Adrenal gland (tissue), 12 donors: ENCODE data around the gene CRACR2A. TPM values are rescaled to one million over a fixed set of nuclear protein-coding genes. Genes with fewer than 3 reads are reported as not detected.

Experiments used
- DNase-seq, 7 donors: peaks; one replicate each; pipeline ENCODE4 v3.0.0-alpha.2; 2019 to 2020
- H3K27ac ChIP-seq, 5 donors: fragments of 200-600 bp; sonication (generic) in 4 of 5; 1 replicate in 3 of 5; 2 replicates in 2 of 5; pipeline versions ENCODE4 v1.5.1 to v1.8.0; 2016 to 2020; ENCODE audit warnings: mild to moderate bottlenecking in 1 of 5
- H3K27me3 ChIP-seq: fragments of 200-600 bp; 2 replicates; pipeline ENCODE4 v1.8.0; 2021
- H3K36me3 ChIP-seq, 2 donors: fragments of 200-600 bp; replicated peaks in 1 of 2; 1 replicate in 1 of 2; 2 replicates in 1 of 2; pipeline versions ENCODE4 v1.5.1 to v1.8.0; 2018 to 2022
- H3K4me1 ChIP-seq, 2 donors: fragments of 200-600 bp; replicated peaks in 1 of 2; 1 replicate in 1 of 2; 2 replicates in 1 of 2; pipeline versions ENCODE4 v1.5.1 to v1.8.0; 2018 to 2021
- H3K4me3 ChIP-seq, 4 donors: fragments of 200-600 bp; sonication (generic) in 3 of 4; one replicate each; pipeline ENCODE4 v1.5.1; 2016 to 2018
- H3K9me3 ChIP-seq, 3 donors: fragments of 200-600 bp; sonication (generic) in 1 of 3; replicated peaks in 1 of 3; 1 replicate in 2 of 3; 2 replicates in 1 of 3; pipeline versions ENCODE4 v1.5.1 to v1.8.0; 2016 to 2021
- CTCF ChIP-seq, 6 experiments: fragments of 450-650 bp in 4 of 6; fragments of 200-600 bp in 2 of 6; sonication (generic) in 1 of 6; IDR thresholded peaks; 1 replicate in 5 of 6; 2 replicates in 1 of 6; pipeline versions ENCODE4 v1.5.1 to v1.8.0; 2016 to 2021; ENCODE audit warnings: antibody characterized with exemption in 6 of 6, mild to moderate bottlenecking in 2 of 6, moderate library complexity in 1 of 6
- POLR2A ChIP-seq, 2 donors: fragments of 450-650 bp; IDR thresholded peaks; one replicate each; pipeline ENCODE4 v1.6.1; 2017; ENCODE audit warnings: antibody characterized with exemption in 2 of 2, mild to moderate bottlenecking in 2 of 2, moderate library complexity in 1 of 2
- WGBS, 4 donors: extraction: QIAGEN DNeasy Blood & Tissue Kit in 2 of 4; methylation state at CpG; one replicate each; pipeline versions ENCODE4 v1.1.5 to v1.1.7; 2013 to 2017; 5-methylcytosine and 5-hydroxymethylcytosine counted together
- intact Hi-C, 2 donors: fragments of 100-400 bp; cut with DNase I; formaldehyde crosslinking; loops; one replicate each; pipeline versions ENCODE4 v1.14.1 to v1.15.0; 2022 to 2023
- polyA plus RNA-seq, 3 donors: library from polyadenylated mRNA; stranded (reverse); fragments of 200-250 nt in 2 of 3; fragments of 350-450 nt in 1 of 3; fragmentation: Illumina TruSeq in 1 of 3; extraction: RNeasy Lipid Tissue Mini Kit (QIAGEN cat#74804) in 1 of 3; gene quantifications; one replicate each; pipeline ENCODE4 v1.2.3, GENCODE V29; 2013 to 2014
- total RNA-seq, 9 donors: library from RNA; depleted of rRNA in 4 of 9; stranded (reverse); fragments of >200 nt in 4 of 9; fragments of 120-200 nt in 1 of 9; fragmentation: NEBNext Ultra II Directional in 1 of 9; extraction: Animal tissue kit (Norgen Biotek cat#: 25700) in 1 of 9; gene quantifications; one replicate each; pipeline versions ENCODE4 v1.1.0 to v1.2.4, GENCODE V29; 2013 to 2023
- donor health status: healthy with polysubstance abuse.
- donor health status: Bipolar disorder and iron deficiency.
- donor health status: DM: yes; HTN: yes; CAD: no.
- donor health status: DM: no; HTN: no; CAD: no.
- donor health status: DM: no; HTN: no; CAD: no.
- donor health status: DM: yes; HTN: yes; CAD: no.

The CRACR2A gene
- total and polyA plus RNA-seq, 12 donors: 0.50 to 3.5 (median 2.0) TPM

GRCh38 chr12:3723916-3724805 is 28.7 kb downstream of the CRACR2A start:
- DNase-seq: no peak
- Histone ChIP-seq H3K27ac (no peak overlapping the region), H3K9me3 (no peaks in the 10 kb centered on the region), H3K27me3 (no peaks in the 10 kb centered on the region), H3K4me1 (no peaks in the 10 kb centered on the region), H3K36me3 (no peaks in the 10 kb centered on the region), H3K4me3 (no peak overlapping the region)
- intact Hi-C loops: no loop called here
- TF ChIP-seq POLR2A (IDR thresholded peaks at IDR 0.05) (no peak), CTCF (IDR thresholded peaks at IDR 0.05) (no peak)
- WGBS, 4 donors: 82 to 90% (median 86%) methylated on average over 14 of the region's 14 CpGs

GRCh38 chr12:3722368-3722767 is 30.5 kb downstream of the CRACR2A start:
- DNase-seq: no peak
- intact Hi-C loops: no loop called here

GRCh38 chr12:3720772-3721171 is 32.1 kb downstream of the CRACR2A start:
- WGBS, 4 donors: 71 to 83% (median 79%) methylated on average over 4 of the region's 4 CpGs
- H3K27me3 ChIP-seq: no peaks in the 10 kb centered on the region
- H3K4me3 ChIP-seq: no peak overlapping the region
- H3K27ac ChIP-seq: no peak overlapping the region
- intact Hi-C loops: no loop called here
- no peaks in the 10 kb centered on the region for H3K4me1 ChIP-seq
- no peak for TF ChIP-seq POLR2A (IDR thresholded peaks at IDR 0.05)
- TF ChIP-seq CTCF (IDR thresholded peaks at IDR 0.05): no peak
- no peaks in the 10 kb centered on the region for H3K36me3 ChIP-seq
- no peaks in the 10 kb centered on the region for H3K9me3 ChIP-seq
- no peak for DNase-seq

More at GRCh38 chr12:3722368-3722767, 30.5 kb downstream of the CRACR2A start:
- no peaks in the 10 kb centered on the region for H3K4me1 ChIP-seq
- WGBS, 4 donors: 75 to 84% (median 80%) methylated on average over 6 of the region's 6 CpGs
- no peak overlapping the region for H3K4me3 ChIP-seq
- no peaks in the 10 kb centered on the region for H3K36me3 ChIP-seq
- H3K27me3 ChIP-seq: no peaks in the 10 kb centered on the region
- no peak overlapping the region for H3K27ac ChIP-seq
- no peak for TF ChIP-seq POLR2A (IDR thresholded peaks at IDR 0.05)
- TF ChIP-seq CTCF (IDR thresholded peaks at IDR 0.05): no peak
- no peaks in the 10 kb centered on the region for H3K9me3 ChIP-seq

GRCh38 chr12:3718100-3718499 is 34.8 kb downstream of the CRACR2A start:
- Histone ChIP-seq H3K9me3 (no peaks in the 10 kb centered on the region), H3K27ac (no peak overlapping the region), H3K36me3 (no peaks in the 10 kb centered on the region), H3K27me3 (no peaks in the 10 kb centered on the region), H3K4me1 (no peaks in the 10 kb centered on the region), H3K4me3 (no peak overlapping the region)
- intact Hi-C loops: no loop called here
- TF ChIP-seq POLR2A (IDR thresholded peaks at IDR 0.05): no peak
- no peak for TF ChIP-seq CTCF (IDR thresholded peaks at IDR 0.05)
- WGBS, 4 donors: 70 to 79% (median 78%) methylated on average over 2 to 4 of the region's 4 CpGs
- DNase-seq: no peak
